WTC11 (cell line): ENCODE data around the gene SETD3. TPM values are rescaled to one million over a fixed set of nuclear protein-coding genes. Genes with fewer than 3 reads are reported as not detected.

Source experiments
- ATAC-seq: fragments of 200-7000 bp; cut with Tn5 transposase; 2 replicates; pipeline ENCODE4 v1.10.0; 2021; ENCODE audit warnings: mild to moderate bottlenecking, moderate library complexity
- CTCF ChIA-PET: fragments of 300-600 bp; sonication (Branson Sonifier 250); formaldehyde crosslinking; loops from one replicate; lab custom pipeline; 2021; ENCODE audit warnings: antibody characterized with exemption; lab: Charles Lee
- POLR2A ChIA-PET: fragments of 350-600 bp; sonication (Branson Sonifier 250); formaldehyde crosslinking; loops from one replicate; lab custom pipeline; 2021; ENCODE audit warnings: antibody characterized with exemption; lab: Charles Lee
- DNase-seq: peaks from one replicate; pipeline ENCODE4 v3.0.0; 2021; ENCODE audit warnings: low spot score
- H3K27ac Mint-ChIP-seq: 2 replicates; pipeline ENCODE4 v1.8.0; 2021; ENCODE audit warnings: mixed read lengths
- H3K27me3 Mint-ChIP-seq: 2 replicates; pipeline ENCODE4 v1.8.0; 2021; ENCODE audit warnings: low read depth, mild to moderate bottlenecking, moderate library complexity, mixed read lengths
- H3K36me3 Mint-ChIP-seq: 2 replicates; pipeline ENCODE4 v1.8.0; 2021; ENCODE audit warnings: mixed read lengths
- H3K4me1 Mint-ChIP-seq: 2 replicates; pipeline ENCODE4 v1.8.0; 2022; ENCODE audit warnings: mixed read lengths
- H3K4me3 Mint-ChIP-seq: 2 replicates; pipeline ENCODE4 v1.8.0; 2021; ENCODE audit warnings: mild to moderate bottlenecking, moderate library complexity, mixed read lengths
- H3K9me3 Mint-ChIP-seq: 2 replicates; pipeline ENCODE4 v1.8.0; 2021; ENCODE audit warnings: mixed read lengths
- CBFB ChIP-seq: sonication (generic); formaldehyde crosslinking; IDR thresholded peaks from 2 replicates; pipeline ENCODE4 v1.8.1; 2022; ENCODE audit warnings: mild to moderate bottlenecking, low read depth, missing genetic modification reagents
- ELF4 ChIP-seq: sonication (generic); formaldehyde crosslinking; IDR thresholded peaks from 2 replicates; pipeline ENCODE4 v1.8.1; 2022; ENCODE audit warnings: low read depth, mild to moderate bottlenecking, moderate library complexity, missing genetic modification reagents
- GABPB1 ChIP-seq: sonication (generic); formaldehyde crosslinking; IDR thresholded peaks from 2 replicates; pipeline ENCODE4 v1.8.1; 2023; ENCODE audit warnings: mild to moderate bottlenecking, missing genetic modification reagents
- IRF1 ChIP-seq: sonication (generic); formaldehyde crosslinking; IDR thresholded peaks from 2 replicates; pipeline ENCODE4 v1.8.0; 2023; ENCODE audit warnings: missing genetic modification reagents
- MAX ChIP-seq: sonication (generic); formaldehyde crosslinking; IDR thresholded peaks from 2 replicates; pipeline ENCODE4 v1.8.0; 2022; ENCODE audit warnings: mild to moderate bottlenecking, missing genetic modification reagents
- NFATC4 ChIP-seq: fragments of 250-450 bp; sonication (Bioruptor Pico); IDR thresholded peaks from 2 replicates; pipeline ENCODE4 v1.9.0; 2021; ENCODE audit warnings: mild to moderate bottlenecking
- RELA ChIP-seq: sonication (generic); formaldehyde crosslinking; IDR thresholded peaks from 2 replicates; pipeline ENCODE4 v1.8.1; 2022; ENCODE audit warnings: missing genetic modification reagents, mild to moderate bottlenecking, borderline replicate concordance
- TEAD4 ChIP-seq: sonication (generic); formaldehyde crosslinking; IDR thresholded peaks from 2 replicates; pipeline ENCODE4 v1.8.0; 2022; ENCODE audit warnings: mild to moderate bottlenecking, missing genetic modification reagents
- ZNF138 ChIP-seq: sonication (generic); formaldehyde crosslinking; conservative IDR thresholded peaks from 2 replicates; pipeline ENCODE4 v1.8.1; 2022; ENCODE audit warnings: mild to moderate bottlenecking, moderate library complexity, missing genetic modification reagents
- ZNF423 ChIP-seq: fragments of 250-450 bp; sonication (Bioruptor Pico); IDR thresholded peaks from 2 replicates; pipeline ENCODE4 v2.1.2; 2022; ENCODE audit warnings: mild to moderate bottlenecking, moderate library complexity
- ZNF425 ChIP-seq: fragments of 250-450 bp; sonication (Bioruptor Pico); conservative IDR thresholded peaks from 2 replicates; pipeline ENCODE4 v1.9.0; 2021; ENCODE audit warnings: mild to moderate bottlenecking
- ZNF532 ChIP-seq: fragments of 250-450 bp; sonication (Bioruptor Pico); IDR thresholded peaks from 2 replicates; pipeline ENCODE4 v1.9.0; 2021; ENCODE audit warnings: mild to moderate bottlenecking, borderline replicate concordance
- ZSCAN18 ChIP-seq: fragments of 250-450 bp; sonication (Bioruptor Pico); IDR thresholded peaks from 2 replicates; pipeline ENCODE4 v2.1.2; 2022; ENCODE audit warnings: mild to moderate bottlenecking, moderate library complexity
- total RNA-seq: library from RNA; stranded (reverse); gene quantifications from 3 replicates; pipeline ENCODE4 v1.2.3, GENCODE V29; 2021

The SETD3 gene
- total RNA-seq, 1 experiment from 2014 or later, result 53.1 TPM

GRCh38 chr14:99475660-99476059 lies 5.0 kb downstream of the SETD3 start:
- Mint-ChIP-seq H3K36me3 (no peaks in the 10 kb centered on the region), H3K4me1 (peaks cover 37% of the 10 kb centered on the region), H3K9me3 (no peaks in the 10 kb centered on the region), H3K4me3 (no peak overlapping the region), H3K27me3 (no peaks in the 10 kb centered on the region), H3K27ac (peak overlapping the region; percentile 43)
- no peak for ATAC-seq
- no peak for DNase-seq
- CTCF ChIA-PET, result no interaction called here
- TF ChIP-seq ELF4 (CRISPR knock-in tag), result no peak
- 0 out of 2 replicates have a peak, but pooled peaks have one; percentile 26 for TF ChIP-seq GABPB1
- POLR2A ChIA-PET, result no interaction called here

- DNase-seq, result no peak
- Mint-ChIP-seq H3K4me3 (no peak overlapping the region), H3K36me3 (no peaks in the 10 kb centered on the region), H3K4me1 (peaks cover 37% of the 10 kb centered on the region), H3K9me3 (no peaks in the 10 kb centered on the region), H3K27ac (peak overlapping the region; percentile 43), H3K27me3 (no peaks in the 10 kb centered on the region)
- TF ChIP-seq ZNF425 (no peak), TEAD4 (CRISPR knock-in tag) (no peak), MAX (CRISPR knock-in tag) (0 out of 2 replicates have a peak, but pooled peaks have one; percentile 16), CBFB (CRISPR knock-in tag) (no peak)
- ChIA-PET CTCF (no interaction called here), POLR2A (no interaction called here)
- ATAC-seq, result peak; percentile 57
Observed at GRCh38 chr14:99475179-99475578, 5.5 kb downstream of the SETD3 start.

GRCh38 chr14:99473458-99473857 lies 7.2 kb downstream of the SETD3 start:
- Mint-ChIP-seq H3K9me3 (no peaks in the 10 kb centered on the region), H3K27ac (peak overlapping the region; percentile 46; the same call in 1 of the 2 replicates), H3K4me1 (peaks cover 39% of the 10 kb centered on the region), H3K27me3 (no peaks in the 10 kb centered on the region), H3K36me3 (no peaks in the 10 kb centered on the region)
- DNase-seq, result no peak
- CTCF ChIA-PET, result interaction anchor here (0.6 to 1.2 kb wide), 3 partner anchors 11 to 103 kb away, joined by 3 to 4 read pairs (median 3); no protein-coding TSS in a partner anchor
- no peak for ATAC-seq
- POLR2A ChIA-PET, result no interaction called here
- TF ChIP-seq ZSCAN18 (CRISPR knock-in tag) (no peak), GABPB1 (no peak), NFATC4 (CRISPR knock-in tag) (no peak), ZNF423 (CRISPR knock-in tag) (no peak), ZNF532 (CRISPR knock-in tag) (no peak), ZNF138 (CRISPR knock-in tag) (no peak), IRF1 (CRISPR knock-in tag) (no peak), RELA (CRISPR knock-in tag) (no peak)
- TF ChIP-seq, all 79 proteins: peak for 0
- no peak overlapping the region for H3K4me3 Mint-ChIP-seq
